GM21723 (cell line): ENCODE measurements around the gene RAB14.

Source experiments
- ATAC-seq: cut with Tn5 transposase; IDR thresholded peaks from one replicate; pipeline ENCODE4 v1.9.1; 2021; ENCODE audit warnings: mild to moderate bottlenecking, moderate library complexity; ENCODE audit not compliant: unreplicated experiment

The RAB14 gene

GRCh38 chr9:121201738-121202533 is at the start of gene RAB14:
RAB14 (minus strand) TSS chr9:121201869; CDS start chr9:121193412, 8,457 bp downstream.
- peak; percentile 86 for ATAC-seq

GRCh38 chr9:121249563-121249962 is 47.9 kb upstream of the RAB14 start:
- ATAC-seq = no peak

- no peak for ATAC-seq
These were observed 45.3 kb upstream of the RAB14 start for GRCh38 chr9:121246821-121247561.

- ATAC-seq = no peak
These were observed 41.3 kb upstream of the RAB14 start for GRCh38 chr9:121242959-121243346.

- ATAC-seq = no peak
These were observed 40.7 kb upstream of the RAB14 start for GRCh38 chr9:121242219-121242958.

GRCh38 chr9:121240472-121241135 is 38.9 kb upstream of the RAB14 start:
- ATAC-seq = no peak

GRCh38 chr9:121239851-121240250 is 38.2 kb upstream of the RAB14 start:
- no peak for ATAC-seq

- no peak for ATAC-seq
These were observed 37.4 kb upstream of the RAB14 start for GRCh38 chr9:121239071-121239470.

- ATAC-seq = no peak
These were observed 36.2 kb upstream of the RAB14 start for GRCh38 chr9:121237916-121238315.

- no peak for ATAC-seq
These were observed 33.8 kb upstream of the RAB14 start for GRCh38 chr9:121235512-121235911.

- ATAC-seq = no peak
These were observed 33.1 kb upstream of the RAB14 start for GRCh38 chr9:121234832-121235161.

- no peak for ATAC-seq
These were observed 32.5 kb upstream of the RAB14 start for GRCh38 chr9:121233906-121234831.

GRCh38 chr9:121232251-121232650 is 30.6 kb upstream of the RAB14 start:
- no peak for ATAC-seq

GRCh38 chr9:121230256-121230655 is 28.6 kb upstream of the RAB14 start:
- ATAC-seq = no peak

GRCh38 chr9:121227862-121228261 is 26.2 kb upstream of the RAB14 start:
- ATAC-seq = no peak

GRCh38 chr9:121226175-121226574 is 24.5 kb upstream of the RAB14 start:
- ATAC-seq = no peak

GRCh38 chr9:121225240-121225639 is 23.6 kb upstream of the RAB14 start:
- no peak for ATAC-seq

GRCh38 chr9:121222524-121223171 is 21.0 kb upstream of the RAB14 start:
- ATAC-seq = no peak

- ATAC-seq = no peak
These were observed 20.0 kb upstream of the RAB14 start for GRCh38 chr9:121221664-121222055.
